Large intestine (tissue), 3 donors: ENCODE results near the gene SNRNP70. TPM values are rescaled to one million over a fixed set of nuclear protein-coding genes. Genes with fewer than 3 reads are reported as not detected.

Experiments used
- DNase-seq, 2 donors: peaks; one replicate each; pipeline versions ENCODE4 v3.0.0 to v3.0.0-alpha.2; 2013
- H3K27ac ChIP-seq: one replicate; pipeline ENCODE4 v1.5.1; 2013; ENCODE audit warnings: low read length
- H3K27me3 ChIP-seq: 2 replicates; pipeline ENCODE4 v1.6.1; 2013; ENCODE audit warnings: low read length; ENCODE audit not compliant: control insufficient read depth, insufficient read depth
- H3K36me3 ChIP-seq: 2 replicates; pipeline ENCODE4 v1.6.1; 2013; ENCODE audit warnings: low read length; ENCODE audit not compliant: control insufficient read depth, insufficient read depth
- H3K4me1 ChIP-seq: one replicate; pipeline ENCODE4 v1.6.1; 2013; ENCODE audit warnings: low read length; ENCODE audit not compliant: control insufficient read depth, insufficient read depth
- H3K4me3 ChIP-seq: one replicate; pipeline ENCODE4 v1.5.1; 2013; ENCODE audit warnings: low read length
- H3K9me3 ChIP-seq: one replicate; pipeline ENCODE4 v1.6.1; 2013; ENCODE audit warnings: mild to moderate bottlenecking, low read depth, low read length, moderate library complexity; ENCODE audit not compliant: control insufficient read depth
- WGBS: methylation state at CpG from one replicate; pipeline ENCODE4 v1.1.5; 2013; ENCODE audit warnings: low lambda C conversion rate; ENCODE audit not compliant: insufficient coverage; 5-methylcytosine and 5-hydroxymethylcytosine counted together
- polyA plus RNA-seq: library from polyadenylated mRNA; unstranded; fragments of 120-200 nt; gene quantifications from one replicate; pipeline ENCODE4 v1.2.1, GENCODE V29; 2013

Gene SNRNP70
- polyA plus RNA-seq, 1 donor: 295 TPM

GRCh38 chr19:49128545-49129237 lies 43.4 kb downstream of the SNRNP70 start:
- H3K36me3 ChIP-seq: no peaks in the 10 kb centered on the region
- H3K9me3 ChIP-seq: peaks cover 15% of the 10 kb centered on the region
- no peak overlapping the region for H3K4me3 ChIP-seq
- no peak overlapping the region for H3K27ac ChIP-seq
- H3K27me3 ChIP-seq: peaks cover 32% of the 10 kb centered on the region
- peaks cover 20% of the 10 kb centered on the region for H3K4me1 ChIP-seq
- no peak for DNase-seq
- WGBS: 69% methylated on average over 5 of the region's 15 CpGs

GRCh38 chr19:49129238-49129583 lies 44.0 kb downstream of the SNRNP70 start:
- H3K27ac ChIP-seq: no peak overlapping the region
- peaks cover 24% of the 10 kb centered on the region for H3K4me1 ChIP-seq
- peaks cover 37% of the 10 kb centered on the region for H3K27me3 ChIP-seq
- H3K4me3 ChIP-seq: no peak overlapping the region
- H3K9me3 ChIP-seq: peaks cover 19% of the 10 kb centered on the region
- H3K36me3 ChIP-seq: no peaks in the 10 kb centered on the region
- DNase-seq: no peak
- WGBS: no CpG with 5 or more reads among the region's 16 CpGs

- WGBS: 100% methylated on average over 4 of the region's 24 CpGs
- Histone ChIP-seq H3K36me3 (no peaks in the 10 kb centered on the region), H3K4me1 (peaks cover 24% of the 10 kb centered on the region), H3K27ac (no peak overlapping the region), H3K4me3 (no peak overlapping the region), H3K9me3 (peaks cover 19% of the 10 kb centered on the region), H3K27me3 (peaks cover 44% of the 10 kb centered on the region)
- DNase-seq: no peak
Observed at GRCh38 chr19:49130325-49130724, 45.1 kb downstream of the SNRNP70 start.

- WGBS: no CpG with 5 or more reads among the region's 49 CpGs
- H3K9me3 ChIP-seq: peaks cover 13% of the 10 kb centered on the region
- H3K4me1 ChIP-seq: peaks cover 20% of the 10 kb centered on the region
- H3K27ac ChIP-seq: peak overlapping the region; percentile 29
- peaks cover 43% of the 10 kb centered on the region for H3K27me3 ChIP-seq
- peak in 1 of 2 donors; percentile 39 for DNase-seq
- no peaks in the 10 kb centered on the region for H3K36me3 ChIP-seq
- peak overlapping the region; percentile 10 for H3K4me3 ChIP-seq
Observed at GRCh38 chr19:49132974-49133609, 47.8 kb downstream of the SNRNP70 start.

GRCh38 chr19:49133621-49134454 lies 48.6 kb downstream of the SNRNP70 start:
- Histone ChIP-seq H3K4me1 (peaks cover 15% of the 10 kb centered on the region), H3K9me3 (peaks cover 13% of the 10 kb centered on the region), H3K36me3 (no peaks in the 10 kb centered on the region), H3K4me3 (peak overlapping the region; percentile 10), H3K27ac (peak overlapping the region; percentile 29), H3K27me3 (peaks cover 43% of the 10 kb centered on the region)
- no CpG with 5 or more reads among the region's 42 CpGs for WGBS
- peak in 1 of 2 donors; percentile 64 for DNase-seq

GRCh38 chr19:49135686-49136085 lies 50.4 kb downstream of the SNRNP70 start:
- Histone ChIP-seq H3K36me3 (no peaks in the 10 kb centered on the region), H3K27ac (no peak overlapping the region), H3K4me1 (peaks cover 15% of the 10 kb centered on the region), H3K9me3 (peaks cover 10% of the 10 kb centered on the region), H3K27me3 (peaks cover 31% of the 10 kb centered on the region), H3K4me3 (no peak overlapping the region)
- no CpG with 5 or more reads among the region's 5 CpGs for WGBS
- DNase-seq: no peak

- Histone ChIP-seq H3K27me3 (peaks cover 38% of the 10 kb centered on the region), H3K27ac (no peak overlapping the region), H3K36me3 (no peaks in the 10 kb centered on the region), H3K9me3 (peaks cover 10% of the 10 kb centered on the region), H3K4me3 (no peak overlapping the region), H3K4me1 (peaks cover 15% of the 10 kb centered on the region)
- 100% methylated on average over 1 of the region's 10 CpGs for WGBS
- no peak for DNase-seq
Observed at GRCh38 chr19:49136771-49137171, 51.5 kb downstream of the SNRNP70 start.

- H3K27me3 ChIP-seq: peaks cover 29% of the 10 kb centered on the region
- H3K36me3 ChIP-seq: no peaks in the 10 kb centered on the region
- H3K4me1 ChIP-seq: peaks cover 5% of the 10 kb centered on the region
- no peak for DNase-seq
- no peaks in the 10 kb centered on the region for H3K9me3 ChIP-seq
- H3K4me3 ChIP-seq: no peak overlapping the region
- WGBS: 100% methylated on average over 1 of the region's 7 CpGs
- no peak overlapping the region for H3K27ac ChIP-seq
Observed at GRCh38 chr19:49140951-49141350, 55.7 kb downstream of the SNRNP70 start.

- Histone ChIP-seq H3K36me3 (no peaks in the 10 kb centered on the region), H3K27ac (no peak overlapping the region), H3K27me3 (peaks cover 33% of the 10 kb centered on the region), H3K4me3 (no peak overlapping the region), H3K4me1 (peaks cover 8% of the 10 kb centered on the region), H3K9me3 (no peaks in the 10 kb centered on the region)
- no peak for DNase-seq
- no CpG with 5 or more reads among the region's 6 CpGs for WGBS
Observed at GRCh38 chr19:49141352-49141751, 56.1 kb downstream of the SNRNP70 start.

GRCh38 chr19:49142866-49143335 lies 57.6 kb downstream of the SNRNP70 start:
- peak in 1 of 2 donors; percentile 69 for DNase-seq
- 7% methylated on average over 5 of the region's 21 CpGs for WGBS
- Histone ChIP-seq H3K27me3 (peaks cover 44% of the 10 kb centered on the region), H3K27ac (no peak overlapping the region), H3K36me3 (no peaks in the 10 kb centered on the region), H3K4me1 (peaks cover 8% of the 10 kb centered on the region), H3K9me3 (no peaks in the 10 kb centered on the region), H3K4me3 (peak overlapping the region; percentile 42)
